Measurements from ENCODE around the gene PEDS1. TPM values are rescaled to one million over a fixed set of nuclear protein-coding genes. Genes with fewer than 3 reads are reported as not detected.
"Not testable (repeated sequence)": the region's sequence is repeated elsewhere in the genome, so short reads cannot be mapped to it uniquely, and the experiment has no call there.

The PEDS1 gene
- total RNA-seq, 2 experiments from 2014 or later: 16.0 to 17.3 TPM

- H3K4me1 Mint-ChIP-seq (ENCODE audit: low read depth): peaks cover 11% of the 10 kb centered on the region
- intact Hi-C loops (cut with micrococcal nuclease): no loop called here
- ChIA-PET CTCF (interaction anchor here (1.0 kb wide), 2 partner anchors 10 to 15 kb away, joined by 4 to 5 read pairs; partner anchors contain the start of gene PEDS1), POLR2A (interaction anchor here (1.3 to 1.6 kb wide), 2 partner anchors 10 to 48 kb away, joined by 3 to 8 read pairs; partner anchors contain the start of gene PEDS1)
- DNase-seq (no peak), ATAC-seq (no peak)
- no peak for TF ChIP-seq CTCF (IDR thresholded peaks at IDR 0.05)
- no peaks in the 10 kb centered on the region for H3K36me3 Mint-ChIP-seq (ENCODE audit: low read depth)
- H3K4me3 Mint-ChIP-seq: no peak overlapping the region
- no peaks in the 10 kb centered on the region for H3K9me3 Mint-ChIP-seq
- no peaks in the 10 kb centered on the region for H3K27me3 Mint-ChIP-seq
- no peak overlapping the region for H3K27ac Mint-ChIP-seq
Measured at GRCh38 chr20:50163570-50164317, 10.2 kb upstream of the PEDS1 start.

GRCh38 chr20:50161494-50161893 is 8.0 kb upstream of the PEDS1 start:
- CTCF ChIA-PET: interaction anchor here (1.2 to 1.7 kb wide), 2 partner anchors 8 to 41 kb away, joined by 4 to 9 read pairs; no protein-coding TSS in a partner anchor
- POLR2A ChIA-PET: not testable (repeated sequence)

GRCh38 chr20:50153153-50153499 is 397 bp downstream of the PEDS1 start:
- Mint-ChIP-seq H3K4me3 (peak overlapping the region; percentile 85), H3K27me3 (no peaks in the 10 kb centered on the region), H3K36me3 (ENCODE audit: low read depth) (peaks cover 19% of the 10 kb centered on the region), H3K4me1 (ENCODE audit: low read depth) (peaks cover 40% of the 10 kb centered on the region), H3K9me3 (no peaks in the 10 kb centered on the region), H3K27ac (peak overlapping the region; percentile 83)
- no peak for TF ChIP-seq CTCF (IDR thresholded peaks at IDR 0.05)
- intact Hi-C loops (cut with micrococcal nuclease): loop anchor here (5.0 kb wide), 1 partner anchor 41 kb away; the partner anchor contains the start of gene UBE2V1
- CTCF ChIA-PET: interaction anchor here (0.6 to 8.8 kb wide), 16 partner anchors 10 to 357 kb away, joined by 3 to 67 read pairs (median 7); partner anchors contain the start of gene PTPN1
- POLR2A ChIA-PET: interaction anchor here (1.0 to 2.3 kb wide), 7 partner anchors 9 to 42 kb away, joined by 4 to 15 read pairs (median 9); partner anchors contain the start of gene UBE2V1
- DNase-seq (no peak), ATAC-seq (no peak)

More at GRCh38 chr20:50161494-50161893, 8.0 kb upstream of the PEDS1 start:
- H3K36me3 Mint-ChIP-seq (ENCODE audit: low read depth); ATAC-seq; DNase-seq; H3K9me3 Mint-ChIP-seq; H3K4me3 Mint-ChIP-seq; intact Hi-C loops (cut with micrococcal nuclease); H3K27me3 Mint-ChIP-seq; H3K27ac Mint-ChIP-seq: not testable (repeated sequence)
- H3K4me1 Mint-ChIP-seq (ENCODE audit: low read depth): peaks cover 11% of the 10 kb centered on the region

GRCh38 chr20:50152394-50153152 is 950 bp downstream of the PEDS1 start:
- DNase-seq: no peak
- H3K4me3 Mint-ChIP-seq: peak overlapping the region; percentile 85
- no peak for ATAC-seq
- intact Hi-C loops (cut with micrococcal nuclease): loop anchor here (5.0 kb wide), 1 partner anchor 40 kb away; the partner anchor contains the start of gene UBE2V1
- peak overlapping the region; percentile 83 for H3K27ac Mint-ChIP-seq
- no peak for TF ChIP-seq CTCF (IDR thresholded peaks at IDR 0.05)
- ChIA-PET POLR2A (interaction anchor here (0.7 to 2.3 kb wide), 8 partner anchors 9 to 395 kb away, joined by 3 to 15 read pairs (median 6); partner anchors contain the start of gene UBE2V1), CTCF (interaction anchor here (0.7 to 8.8 kb wide), 15 partner anchors 11 to 312 kb away, joined by 3 to 67 read pairs (median 6); no protein-coding TSS in a partner anchor)
- H3K4me1 Mint-ChIP-seq (ENCODE audit: low read depth): peaks cover 46% of the 10 kb centered on the region
- peaks cover 20% of the 10 kb centered on the region for H3K36me3 Mint-ChIP-seq (ENCODE audit: low read depth)
- no peaks in the 10 kb centered on the region for H3K27me3 Mint-ChIP-seq
- H3K9me3 Mint-ChIP-seq: no peaks in the 10 kb centered on the region
